Tibial artery (tissue), 4 donors: ENCODE measurements around the gene PHF19.
A peak's percentile ranks its signal among the peaks of the same experiment; 100 is the strongest.

Experiments used
- DNase-seq, 2 donors: peaks; one replicate each; pipeline ENCODE4 v3.0.0-alpha.2; 2019
- H3K27ac ChIP-seq, 2 donors: fragments of 200-600 bp; sonication (generic) in 1 of 2; 1 replicate in 1 of 2; 2 replicates in 1 of 2; pipeline ENCODE4 v1.5.1; 2018 to 2019; ENCODE audit warnings: mild to moderate bottlenecking in 1 of 2
- H3K27me3 ChIP-seq, 2 donors: fragments of 200-600 bp; sonication (generic) in 1 of 2; one replicate each; pipeline versions ENCODE4 v1.5.1 to v1.6.0; 2016 to 2019
- H3K36me3 ChIP-seq, 3 donors: fragments of 200-600 bp; sonication (generic) in 2 of 3; one replicate each; pipeline ENCODE4 v1.5.1; 2016 to 2019; ENCODE audit warnings: mild to moderate bottlenecking in 2 of 3
- H3K4me1 ChIP-seq, 4 donors: fragments of 200-600 bp; sonication (generic) in 2 of 4; 1 replicate in 3 of 4; 2 replicates in 1 of 4; pipeline ENCODE4 v1.5.1; 2016 to 2019
- H3K4me3 ChIP-seq, 2 donors: fragments of 200-600 bp; sonication (generic) in 1 of 2; 1 replicate in 1 of 2; 2 replicates in 1 of 2; pipeline ENCODE4 v1.5.1; 2018 to 2019; ENCODE audit warnings: mild to moderate bottlenecking in 2 of 2
- H3K9me3 ChIP-seq, 3 donors: fragments of 200-600 bp; sonication (generic) in 1 of 3; one replicate each; pipeline ENCODE4 v1.5.1; 2016 to 2019
- intact Hi-C: fragments of 100-400 bp; cut with DNase I; formaldehyde crosslinking; loops from one replicate; pipeline ENCODE4 v1.15.0; 2023; ENCODE audit warnings: low total_unique reads
- TF ChIP-seq, protein P1 (sequence below), 2 experiments: fragments of 200-600 bp in 1 of 2; fragments of 450-650 bp in 1 of 2; IDR thresholded peaks; one replicate each; pipeline ENCODE4 v1.5.1; 2017 to 2019; ENCODE audit warnings: antibody characterized with exemption in 2 of 2, mild to moderate bottlenecking in 1 of 2, moderate library complexity in 1 of 2

Gene PHF19

DNA sequence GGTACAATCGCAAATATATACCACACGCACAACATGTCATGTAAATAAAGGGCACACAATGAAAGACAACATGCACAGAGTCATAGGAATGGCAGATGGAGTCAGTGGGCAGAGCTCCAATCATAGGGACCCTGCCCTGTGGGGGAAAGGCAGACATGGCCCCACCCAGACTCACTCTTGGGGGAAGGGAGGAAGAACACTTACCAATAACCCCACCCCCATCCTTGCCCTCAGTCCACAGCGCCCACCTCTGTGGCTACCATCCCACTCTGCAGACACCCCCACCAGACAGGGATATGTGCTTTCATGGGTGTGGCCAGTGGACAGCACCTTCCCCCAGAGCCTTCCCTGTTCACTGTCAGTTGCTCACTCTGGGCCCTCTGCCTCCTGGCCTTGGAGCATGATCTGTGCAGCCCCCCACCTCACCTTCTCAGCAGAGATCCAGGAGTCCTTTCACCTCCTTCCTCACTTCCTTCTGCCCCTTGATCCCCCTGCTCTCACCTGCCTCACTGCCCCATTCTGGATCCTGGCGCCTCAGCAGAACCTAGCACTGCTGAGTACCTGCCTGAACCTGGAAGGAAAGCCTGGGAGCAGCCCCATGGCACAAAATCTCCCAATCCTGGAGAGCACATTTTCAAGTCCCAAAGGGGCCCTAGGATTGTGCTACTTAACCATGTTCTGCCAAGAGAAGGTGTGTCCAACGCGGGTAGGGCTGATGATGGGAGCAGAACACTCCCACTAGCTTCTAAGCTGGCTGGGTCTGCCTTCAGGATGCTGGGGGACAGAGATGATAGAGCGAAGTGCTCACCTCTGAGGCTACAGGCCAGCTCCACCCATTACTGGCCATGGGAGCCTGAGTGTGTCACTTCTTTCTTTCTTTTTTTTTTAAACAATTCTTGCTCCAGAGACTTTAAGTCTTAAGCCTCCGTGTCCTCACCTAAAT is 1.5 kb upstream of the PHF19 start:
- DNase-seq, result no peak
- Histone ChIP-seq H3K27ac (peak overlapping the region in 1 of 2 donors; percentile 99), H3K4me3 (no peak overlapping the region), H3K9me3 (no peaks in the 10 kb centered on the region), H3K4me1 (peaks cover 0 to 17% (median 6%) of the 10 kb centered on the region in 4 donors), H3K27me3 (no peaks in the 10 kb centered on the region), H3K36me3 (peaks cover 1 to 13% (median 11%) of the 10 kb centered on the region in 3 donors)
- intact Hi-C loops, result loop anchor here (5.0 kb wide), 1 partner anchor 59 kb away; no protein-coding TSS in a partner anchor
- TF ChIP-seq, protein P1, sequence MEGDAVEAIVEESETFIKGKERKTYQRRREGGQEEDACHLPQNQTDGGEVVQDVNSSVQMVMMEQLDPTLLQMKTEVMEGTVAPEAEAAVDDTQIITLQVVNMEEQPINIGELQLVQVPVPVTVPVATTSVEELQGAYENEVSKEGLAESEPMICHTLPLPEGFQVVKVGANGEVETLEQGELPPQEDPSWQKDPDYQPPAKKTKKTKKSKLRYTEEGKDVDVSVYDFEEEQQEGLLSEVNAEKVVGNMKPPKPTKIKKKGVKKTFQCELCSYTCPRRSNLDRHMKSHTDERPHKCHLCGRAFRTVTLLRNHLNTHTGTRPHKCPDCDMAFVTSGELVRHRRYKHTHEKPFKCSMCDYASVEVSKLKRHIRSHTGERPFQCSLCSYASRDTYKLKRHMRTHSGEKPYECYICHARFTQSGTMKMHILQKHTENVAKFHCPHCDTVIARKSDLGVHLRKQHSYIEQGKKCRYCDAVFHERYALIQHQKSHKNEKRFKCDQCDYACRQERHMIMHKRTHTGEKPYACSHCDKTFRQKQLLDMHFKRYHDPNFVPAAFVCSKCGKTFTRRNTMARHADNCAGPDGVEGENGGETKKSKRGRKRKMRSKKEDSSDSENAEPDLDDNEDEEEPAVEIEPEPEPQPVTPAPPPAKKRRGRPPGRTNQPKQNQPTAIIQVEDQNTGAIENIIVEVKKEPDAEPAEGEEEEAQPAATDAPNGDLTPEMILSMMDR (IDR thresholded peaks at IDR 0.05), result no peak

DNA sequence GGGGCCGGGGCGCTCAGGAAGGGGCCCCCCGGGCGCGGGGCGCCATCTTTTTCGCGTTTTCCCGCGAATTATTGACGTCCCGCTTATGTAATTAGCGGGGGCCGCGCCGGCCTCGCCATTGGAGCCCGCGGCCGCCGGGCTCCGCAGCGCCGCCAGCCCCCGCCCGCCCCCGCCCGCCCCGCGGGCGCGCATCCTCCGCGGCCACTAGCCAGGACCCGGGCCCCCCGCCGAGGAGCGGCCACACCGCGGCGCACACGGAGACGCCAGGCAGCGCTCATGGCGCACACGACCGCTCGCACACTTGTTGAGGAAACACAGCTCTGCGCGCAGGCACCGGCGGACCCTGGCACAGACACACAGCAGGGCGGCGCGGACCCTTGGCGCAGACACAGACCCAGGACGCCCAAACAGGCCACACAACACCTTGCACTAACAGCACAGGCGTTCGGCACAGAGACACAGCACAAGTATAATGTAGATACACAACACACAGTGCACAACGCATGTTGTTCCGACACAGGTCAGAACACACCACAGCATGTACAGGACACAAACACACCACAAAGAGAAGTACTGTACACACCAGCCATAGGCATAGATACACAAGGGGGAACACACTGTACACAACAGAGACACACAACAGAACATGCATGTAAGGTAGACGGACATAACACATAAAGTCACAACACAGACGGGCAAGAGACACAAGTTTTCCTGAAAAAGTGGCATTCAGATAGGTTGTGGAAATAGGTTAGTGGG is 467 bp upstream of the PHF19 start:
- intact Hi-C loops, result loop anchor here (5.0 kb wide), 1 partner anchor 60 kb away; no protein-coding TSS in a partner anchor
- Histone ChIP-seq H3K9me3 (no peaks in the 10 kb centered on the region), H3K4me3 (peak overlapping the region; percentile 64 to 90), H3K36me3 (peaks cover 7 to 23% (median 18%) of the 10 kb centered on the region in 3 donors), H3K27ac (peak overlapping the region; percentile 93 to 99), H3K4me1 (peaks cover 0 to 17% (median 6%) of the 10 kb centered on the region in 4 donors), H3K27me3 (no peaks in the 10 kb centered on the region)
- TF ChIP-seq, protein P1 (IDR thresholded peaks at IDR 0.05), result peak; percentile 5 to 10
- peak; percentile 62 to 81 for DNase-seq

- DNase-seq, result peak; percentile 87 to 95
- TF ChIP-seq, protein P1 (IDR thresholded peaks at IDR 0.05), result no peak
- H3K9me3 ChIP-seq, result no peaks in the 10 kb centered on the region
- H3K4me3 ChIP-seq, result peak overlapping the region; percentile 64 to 90
- H3K36me3 ChIP-seq, result peaks cover 7 to 28% (median 18%) of the 10 kb centered on the region in 3 donors
- H3K27me3 ChIP-seq, result no peaks in the 10 kb centered on the region
- peak overlapping the region; percentile 93 to 99 for H3K27ac ChIP-seq
- peaks cover 0 to 17% (median 6%) of the 10 kb centered on the region in 4 donors for H3K4me1 ChIP-seq
- intact Hi-C loops, result loop anchor here (5.0 kb wide), 1 partner anchor 61 kb away; no protein-coding TSS in a partner anchor
Observed at GRCh38 chr9:120875954-120876841, 790 bp downstream of the PHF19 start.

GRCh38 chr9:120875643-120875953 is 1.4 kb downstream of the PHF19 start:
- Histone ChIP-seq H3K27me3 (no peaks in the 10 kb centered on the region), H3K36me3 (peaks cover 7 to 28% (median 18%) of the 10 kb centered on the region in 3 donors), H3K9me3 (no peaks in the 10 kb centered on the region), H3K27ac (peak overlapping the region; percentile 93 to 99), H3K4me1 (peaks cover 0 to 17% (median 6%) of the 10 kb centered on the region in 4 donors), H3K4me3 (peak overlapping the region; percentile 64 to 90)
- intact Hi-C loops, result loop anchor here (5.0 kb wide), 1 partner anchor 62 kb away; no protein-coding TSS in a partner anchor
- TF ChIP-seq, protein P1 (IDR thresholded peaks at IDR 0.05), result no peak
- no peak for DNase-seq

- intact Hi-C loops, result loop anchor here (5.0 kb wide), 1 partner anchor 62 kb away; no protein-coding TSS in a partner anchor
- H3K4me3 ChIP-seq, result peak overlapping the region in 1 of 2 donors; percentile 64
- H3K9me3 ChIP-seq, result no peaks in the 10 kb centered on the region
- H3K4me1 ChIP-seq, result peaks cover 0 to 17% (median 6%) of the 10 kb centered on the region in 4 donors
- DNase-seq, result no peak
- H3K36me3 ChIP-seq, result peaks cover 7 to 33% (median 18%) of the 10 kb centered on the region in 3 donors
- TF ChIP-seq, protein P1 (IDR thresholded peaks at IDR 0.05), result no peak
- peak overlapping the region; percentile 93 to 99 for H3K27ac ChIP-seq
- H3K27me3 ChIP-seq, result no peaks in the 10 kb centered on the region
Observed at GRCh38 chr9:120875195-120875565, 1.8 kb downstream of the PHF19 start.
